T1000 (cell line): ENCODE measurements around the gene STARD13.

Experiments
- DNase-seq: peaks from one replicate; lab custom pipeline; 2025; ENCODE audit warnings: mixed read lengths; lab: John Stamatoyannopoulos, UW

STARD13 gene

DNA sequence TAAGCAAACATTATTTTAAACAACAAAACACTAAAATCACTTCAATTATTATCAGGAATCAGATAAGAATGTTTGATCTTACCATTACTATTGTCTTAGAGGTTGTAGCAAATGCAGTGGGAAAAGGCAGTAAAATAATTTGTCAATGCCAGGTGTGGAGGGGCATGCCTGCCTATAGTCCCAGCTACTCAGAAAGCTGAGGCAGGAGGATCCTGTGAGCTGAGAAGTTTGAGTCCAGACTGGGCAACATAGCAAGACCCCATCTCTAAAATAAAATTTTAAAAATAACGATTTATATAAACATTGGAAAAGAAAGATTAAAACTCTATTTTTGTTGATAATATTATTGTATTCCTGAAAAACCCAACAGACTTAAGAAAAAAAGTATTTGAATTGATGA is 202.5 kb downstream of the STARD13 start:
- no peak for DNase-seq

DNA sequence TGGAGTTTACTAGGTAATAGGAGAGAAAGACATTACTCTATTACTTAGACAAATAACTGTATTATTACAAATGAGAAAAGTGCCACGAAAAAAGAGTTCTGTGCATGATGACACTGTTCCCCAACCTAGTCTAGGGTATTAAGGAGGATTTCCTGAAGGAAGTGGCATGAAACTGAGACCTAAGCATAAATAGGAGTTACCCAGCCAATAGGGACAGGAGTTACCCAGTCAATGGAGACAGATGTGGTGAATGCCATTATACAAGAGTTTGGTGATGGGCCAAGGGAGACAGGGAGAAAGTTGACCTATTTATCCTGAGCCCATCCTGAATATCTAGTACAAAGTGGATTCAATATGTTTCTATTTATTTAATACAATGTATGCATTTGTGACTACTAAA is 203.9 kb downstream of the STARD13 start:
- DNase-seq = no peak

DNA sequence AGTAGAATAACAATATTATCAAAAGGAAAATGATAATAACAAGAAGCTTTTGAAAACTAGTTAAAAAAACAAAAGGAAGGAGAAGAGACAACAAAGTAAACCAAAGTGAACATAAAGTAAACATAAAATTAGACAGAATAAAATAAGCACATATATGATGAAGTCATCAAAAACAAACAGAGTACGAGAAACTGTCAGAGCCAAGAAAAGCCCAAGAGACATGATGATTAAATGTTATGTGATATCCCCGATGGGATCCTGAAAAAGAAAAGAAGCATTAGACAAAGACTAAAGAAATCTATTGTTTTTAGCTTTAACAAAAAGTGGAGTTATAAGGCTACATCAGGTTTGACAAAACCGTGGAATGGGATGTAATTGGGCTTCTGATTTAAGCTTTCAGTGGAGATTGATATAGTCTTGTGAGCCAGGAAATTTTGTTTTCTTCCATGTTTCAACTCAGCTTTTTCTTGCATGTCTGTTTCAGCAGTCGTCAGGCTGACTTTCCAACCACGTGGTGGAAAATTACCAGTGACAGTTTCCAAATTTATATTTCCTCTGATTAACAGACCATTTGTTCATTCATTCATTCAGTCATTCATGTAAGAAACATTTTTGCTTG is 204.5 kb downstream of the STARD13 start:
- no peak for DNase-seq

DNA sequence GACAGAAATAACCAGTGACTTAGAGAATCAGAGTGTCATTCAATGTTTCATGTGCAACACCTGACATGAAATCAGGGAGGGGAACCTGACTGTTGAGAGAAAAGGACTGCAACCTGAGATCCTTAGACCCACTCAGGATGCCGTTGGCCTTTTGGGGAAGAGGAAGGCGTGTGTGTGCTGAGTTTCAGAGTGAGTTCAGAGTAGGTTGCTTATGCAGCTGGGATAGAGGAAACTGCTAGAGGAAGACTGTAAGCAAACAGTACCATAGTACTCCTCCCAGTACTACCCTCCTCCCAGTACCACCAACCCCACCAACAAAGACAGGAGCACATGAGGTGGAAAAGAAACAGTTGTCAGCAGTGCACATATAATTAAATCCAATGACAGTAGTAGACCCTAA is 205.6 kb downstream of the STARD13 start:
- no peak for DNase-seq

DNA sequence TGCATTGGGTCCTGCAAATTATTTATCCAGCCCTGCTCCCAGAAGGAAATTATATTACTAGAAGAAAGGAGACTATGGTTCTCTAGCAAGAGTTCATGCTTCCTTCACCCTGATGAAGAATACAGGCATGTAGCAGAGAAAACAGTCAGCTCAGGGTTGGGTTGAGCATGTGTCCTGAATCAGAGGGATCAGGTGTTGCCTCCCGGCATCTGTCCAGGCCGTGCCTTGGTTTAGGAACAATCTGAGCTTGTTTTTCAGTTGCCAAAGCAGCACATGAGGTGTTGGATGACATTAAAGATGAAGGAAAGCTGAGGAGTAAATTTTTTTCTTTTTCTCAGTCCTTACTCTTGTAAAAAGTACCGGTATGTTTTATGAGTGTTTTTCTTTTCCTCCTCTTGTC is 207.3 kb downstream of the STARD13 start:
- DNase-seq = no peak

DNA sequence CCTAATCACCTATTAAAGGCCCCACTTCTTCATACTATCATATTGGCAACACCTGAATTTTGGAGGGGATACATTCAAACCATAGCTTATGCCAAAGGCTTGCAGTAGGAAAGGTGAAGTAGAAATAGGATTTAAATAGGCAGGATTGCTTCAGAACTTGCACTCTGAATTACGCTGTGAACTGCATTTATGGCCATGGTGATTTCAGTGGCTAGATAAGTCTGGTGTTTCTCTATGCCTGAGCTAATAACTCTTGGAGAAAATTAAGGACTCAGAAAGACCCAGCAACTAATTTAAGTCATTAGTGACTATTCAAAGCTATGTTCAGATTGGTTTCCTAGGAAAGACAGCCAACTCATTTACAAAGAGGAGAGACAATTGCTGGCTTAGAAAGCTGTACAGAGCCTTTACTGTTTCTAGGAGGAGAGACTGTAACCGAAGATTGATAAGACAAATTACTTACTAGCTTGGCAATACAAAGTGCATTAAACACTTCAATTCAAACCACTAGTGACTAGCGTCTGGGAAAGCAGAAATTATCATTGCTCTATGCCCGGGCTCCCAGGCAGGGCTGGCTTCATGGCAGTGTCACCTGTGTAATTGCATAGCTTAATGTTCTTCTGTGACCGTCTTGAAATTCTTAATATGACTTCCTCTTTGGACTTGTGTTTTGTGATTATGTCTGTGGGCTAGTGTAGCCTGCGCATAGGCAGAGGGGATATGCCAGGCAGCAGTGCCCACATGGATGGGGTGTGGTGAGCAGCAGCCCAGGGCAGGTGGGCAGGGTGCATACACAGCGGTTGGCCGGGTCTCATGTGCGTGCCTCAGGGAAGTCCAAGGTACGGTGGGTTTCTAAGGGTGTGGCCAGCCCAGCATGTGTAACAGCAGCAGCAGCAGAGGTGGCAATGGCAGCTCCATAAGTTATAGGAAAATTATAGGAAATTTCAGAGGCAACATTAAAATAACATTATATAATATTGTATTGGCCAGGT is 209.3 kb downstream of the STARD13 start:
- no peak for DNase-seq

DNA sequence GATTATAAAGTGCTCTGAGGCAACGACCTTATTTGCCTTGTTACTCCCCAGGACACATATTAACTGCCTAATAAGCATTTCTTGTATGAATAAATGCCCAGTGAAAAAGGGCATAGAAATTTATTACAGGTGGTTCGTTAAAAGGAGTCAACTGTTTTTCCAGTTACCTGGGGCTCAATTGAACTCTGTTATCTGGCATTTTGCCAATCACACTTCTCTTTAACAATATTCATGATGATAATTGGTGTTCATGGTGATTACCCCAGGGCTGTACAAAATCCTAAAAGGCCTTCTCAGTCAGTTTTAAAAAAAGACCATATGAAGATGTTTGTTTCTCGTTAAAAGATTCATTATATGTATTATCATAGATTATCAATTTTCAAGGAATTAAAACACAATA is 212.2 kb downstream of the STARD13 start:
- no peak for DNase-seq

DNA sequence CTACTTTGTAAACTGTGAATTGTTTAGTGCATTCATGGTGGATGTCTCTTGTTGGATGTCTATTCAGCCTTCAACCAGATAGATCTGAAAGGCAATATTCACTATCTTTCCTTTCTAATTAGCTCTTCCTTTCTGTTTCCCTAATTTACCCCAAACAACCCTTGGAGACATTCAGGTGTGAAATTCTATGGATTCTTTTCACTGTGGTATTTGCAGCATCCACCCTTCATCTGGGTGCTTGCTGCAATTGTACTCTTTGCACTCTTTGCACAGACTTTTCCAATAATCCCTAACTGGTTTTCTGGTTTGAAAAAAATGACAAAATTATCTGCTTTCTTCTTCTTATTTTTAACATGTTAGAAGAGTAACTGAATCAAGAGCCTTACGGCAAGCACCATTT is 212.8 kb downstream of the STARD13 start:
- no peak for DNase-seq

DNA sequence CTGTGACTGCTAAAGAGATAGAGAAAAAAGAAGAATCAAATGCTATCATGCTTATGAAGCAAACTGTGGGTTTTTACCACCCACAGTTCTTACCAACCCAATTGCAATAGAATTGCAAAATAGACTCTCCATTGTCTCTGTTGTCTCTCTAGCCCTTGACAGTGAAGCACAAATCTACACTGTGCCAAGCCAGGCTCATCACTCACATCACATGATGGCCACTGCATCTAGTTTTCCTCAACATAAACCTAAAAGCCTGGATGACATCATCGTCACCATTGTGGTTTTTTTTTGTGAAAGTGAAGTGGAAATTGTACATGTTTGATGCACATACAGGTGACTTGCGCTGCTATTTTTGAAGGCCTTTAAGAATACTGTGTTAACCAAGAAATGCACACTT is 213.3 kb downstream of the STARD13 start:
- no peak for DNase-seq

DNA sequence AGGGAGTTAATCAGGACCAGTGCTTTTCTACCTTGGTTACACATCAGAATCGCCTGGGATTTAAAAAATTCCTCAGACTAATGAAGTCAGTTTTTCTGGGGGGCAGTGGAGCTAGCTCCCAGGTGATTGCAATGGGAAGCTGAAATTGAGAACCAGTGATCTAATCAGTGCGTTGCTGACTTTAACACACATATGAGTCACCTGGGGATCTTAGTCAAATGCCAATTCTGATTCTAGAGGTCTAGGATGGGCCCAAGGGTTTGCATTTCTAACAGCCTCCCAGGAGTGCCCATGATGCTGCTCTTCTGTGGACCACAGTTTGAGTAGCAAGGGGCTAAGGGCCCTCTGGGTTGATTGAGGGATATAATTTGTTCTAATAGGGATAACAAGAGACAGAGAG is 214.8 kb downstream of the STARD13 start:
- no peak for DNase-seq

DNA sequence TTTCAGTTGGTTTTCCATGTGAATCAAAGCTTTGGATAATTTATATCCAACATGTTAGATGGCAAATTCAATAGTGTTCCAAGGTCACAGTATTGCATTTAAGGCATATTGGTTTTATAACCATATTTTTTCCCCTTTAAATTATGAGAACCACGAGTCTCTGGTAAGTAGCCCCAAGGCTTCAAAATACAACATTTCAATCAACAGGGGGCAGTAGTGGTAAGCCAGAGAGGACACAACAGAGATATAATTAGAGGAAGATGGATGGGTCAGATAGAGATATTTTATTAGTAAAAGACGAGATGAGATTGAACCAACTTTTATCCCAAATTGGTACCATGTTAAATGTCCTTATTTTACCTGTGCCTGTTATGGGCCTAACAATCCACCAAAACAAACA is 216.2 kb downstream of the STARD13 start:
- DNase-seq = no peak

DNA sequence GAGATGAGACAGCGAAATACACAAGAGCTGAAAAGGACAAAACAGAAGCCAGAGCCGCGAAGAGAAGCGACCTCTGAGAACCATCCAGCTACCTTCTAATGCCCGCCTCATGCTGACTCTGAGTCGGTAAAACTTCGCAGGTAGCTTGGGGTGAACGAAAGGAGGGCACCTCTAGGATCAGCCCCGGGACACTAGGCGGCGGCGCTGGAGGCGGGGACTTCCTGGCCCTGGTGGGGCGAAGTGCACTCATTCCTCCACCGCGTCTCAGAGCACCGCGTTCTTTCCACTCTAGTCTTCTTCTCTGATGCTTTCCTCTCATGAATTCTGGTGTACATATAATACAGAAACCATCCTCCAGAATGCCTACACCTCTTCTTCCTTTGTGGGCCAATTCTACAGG is 219.2 kb downstream of the STARD13 start:
- DNase-seq = no peak

DNA sequence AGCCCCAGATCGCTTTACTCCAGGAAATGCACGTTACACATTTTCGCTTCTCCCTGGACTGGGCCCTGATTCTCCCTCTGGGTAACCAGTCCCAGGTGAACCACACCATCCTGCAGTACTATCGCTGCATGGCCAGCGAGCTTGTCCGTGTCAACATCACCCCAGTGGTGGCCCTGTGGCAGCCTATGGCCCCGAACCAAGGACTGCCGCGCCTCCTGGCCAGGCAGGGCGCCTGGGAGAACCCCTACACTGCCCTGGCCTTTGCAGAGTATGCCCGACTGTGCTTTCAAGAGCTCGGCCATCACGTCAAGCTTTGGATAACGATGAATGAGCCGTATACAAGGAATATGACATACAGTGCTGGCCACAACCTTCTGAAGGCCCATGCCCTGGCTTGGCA is 224.7 kb downstream of the STARD13 start:
- no peak for DNase-seq

DNA sequence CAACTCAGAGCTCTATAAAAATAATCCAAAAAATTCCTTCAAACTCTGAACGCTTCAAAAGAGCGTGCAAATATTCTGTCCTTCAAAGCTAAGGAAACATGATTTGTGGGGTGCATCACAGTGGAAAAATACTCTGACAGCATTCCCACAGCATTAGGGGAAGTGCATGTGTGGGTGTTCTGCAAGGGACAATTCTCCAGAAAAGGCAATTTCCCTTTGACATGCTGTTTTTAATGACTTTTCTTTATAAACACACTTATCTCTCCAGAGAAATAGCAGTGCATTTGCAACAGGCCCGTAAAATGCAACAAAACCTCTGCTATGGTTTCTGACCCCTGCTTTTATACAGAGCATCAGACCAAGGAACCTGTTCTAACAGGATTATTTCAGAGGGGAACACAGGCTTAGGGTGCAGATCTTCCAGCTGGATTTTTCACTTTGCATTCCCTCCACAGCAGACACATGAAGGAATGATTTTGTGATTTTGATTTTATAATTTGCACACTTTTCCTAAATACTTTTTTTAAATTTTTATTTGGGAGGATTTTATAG is 226.7 kb downstream of the STARD13 start:
- no peak for DNase-seq

DNA sequence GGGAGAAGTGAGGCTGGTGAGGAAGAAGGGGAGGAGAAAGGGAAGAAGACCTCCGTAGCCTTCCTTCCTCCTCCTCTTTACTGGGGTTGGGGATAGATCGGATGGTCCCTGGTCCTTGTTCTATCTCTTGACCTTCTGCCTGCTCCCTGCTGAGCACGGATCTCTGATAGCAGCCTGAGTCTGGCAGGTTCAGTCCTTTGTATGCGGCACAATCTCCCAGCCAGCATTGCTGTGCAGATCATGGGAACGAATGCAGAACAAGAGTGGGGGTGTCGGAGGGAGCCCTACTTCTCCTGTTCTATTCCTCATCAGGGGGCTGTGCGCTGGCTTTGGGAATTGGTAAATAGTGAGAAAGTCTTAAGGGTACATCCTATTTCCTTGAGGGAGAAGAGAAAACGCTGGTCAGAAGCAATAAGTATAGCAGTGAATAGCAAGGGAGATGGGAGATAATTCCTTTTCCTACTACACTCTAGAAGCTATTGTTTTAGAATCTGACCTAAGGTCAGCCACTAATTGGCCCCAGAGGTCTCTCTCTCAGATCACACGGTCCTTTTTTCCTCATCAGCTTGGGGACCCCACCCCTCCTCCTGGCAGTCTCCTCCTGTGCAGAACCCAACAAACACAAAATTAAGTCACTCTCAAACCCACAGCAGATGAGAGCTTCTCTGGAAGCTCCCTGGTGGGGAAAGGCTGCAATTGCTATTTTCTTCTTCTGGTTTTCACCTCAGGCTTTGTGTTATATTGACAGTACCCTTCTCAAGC is 228.4 kb downstream of the STARD13 start:
- DNase-seq = no peak

DNA sequence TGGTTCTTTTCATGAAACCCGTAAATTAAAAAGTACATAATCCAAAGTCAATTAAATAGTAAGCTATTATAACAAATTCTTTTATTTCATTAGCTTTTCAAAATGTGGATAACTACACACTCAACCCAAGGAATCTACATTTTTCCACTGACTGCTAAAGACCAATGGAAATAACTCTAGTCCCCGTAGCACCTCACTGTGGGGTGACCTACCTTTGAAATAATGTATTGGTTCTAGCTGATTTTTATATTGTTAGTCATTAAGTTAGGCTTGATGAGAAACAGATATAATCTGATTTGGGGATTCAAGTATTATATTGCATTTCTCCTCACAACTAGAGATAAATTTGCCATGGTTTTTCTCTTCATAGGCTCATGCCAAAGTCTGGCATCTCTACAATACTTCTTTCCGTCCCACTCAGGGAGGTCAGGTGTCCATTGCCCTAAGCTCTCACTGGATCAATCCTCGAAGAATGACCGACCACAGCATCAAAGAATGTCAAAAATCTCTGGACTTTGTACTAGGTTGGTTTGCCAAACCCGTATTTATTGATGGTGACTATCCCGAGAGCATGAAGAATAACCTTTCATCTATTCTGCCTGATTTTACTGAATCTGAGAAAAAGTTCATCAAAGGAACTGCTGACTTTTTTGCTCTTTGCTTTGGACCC is 232.0 kb downstream of the STARD13 start:
- no peak for DNase-seq
